GM12874 (cell line): Measurements from ENCODE around the gene CFAP100.

Experiments used
- TF ChIP-seq, protein P1 (sequence below): IDR thresholded peaks from 2 replicates; pipeline ENCODE4 v1.5.1; 2011; ENCODE audit warnings: low read depth, mild to moderate bottlenecking, control low read depth, low read length, moderate library complexity; ENCODE audit not compliant: insufficient read depth

Gene CFAP100

DNA sequence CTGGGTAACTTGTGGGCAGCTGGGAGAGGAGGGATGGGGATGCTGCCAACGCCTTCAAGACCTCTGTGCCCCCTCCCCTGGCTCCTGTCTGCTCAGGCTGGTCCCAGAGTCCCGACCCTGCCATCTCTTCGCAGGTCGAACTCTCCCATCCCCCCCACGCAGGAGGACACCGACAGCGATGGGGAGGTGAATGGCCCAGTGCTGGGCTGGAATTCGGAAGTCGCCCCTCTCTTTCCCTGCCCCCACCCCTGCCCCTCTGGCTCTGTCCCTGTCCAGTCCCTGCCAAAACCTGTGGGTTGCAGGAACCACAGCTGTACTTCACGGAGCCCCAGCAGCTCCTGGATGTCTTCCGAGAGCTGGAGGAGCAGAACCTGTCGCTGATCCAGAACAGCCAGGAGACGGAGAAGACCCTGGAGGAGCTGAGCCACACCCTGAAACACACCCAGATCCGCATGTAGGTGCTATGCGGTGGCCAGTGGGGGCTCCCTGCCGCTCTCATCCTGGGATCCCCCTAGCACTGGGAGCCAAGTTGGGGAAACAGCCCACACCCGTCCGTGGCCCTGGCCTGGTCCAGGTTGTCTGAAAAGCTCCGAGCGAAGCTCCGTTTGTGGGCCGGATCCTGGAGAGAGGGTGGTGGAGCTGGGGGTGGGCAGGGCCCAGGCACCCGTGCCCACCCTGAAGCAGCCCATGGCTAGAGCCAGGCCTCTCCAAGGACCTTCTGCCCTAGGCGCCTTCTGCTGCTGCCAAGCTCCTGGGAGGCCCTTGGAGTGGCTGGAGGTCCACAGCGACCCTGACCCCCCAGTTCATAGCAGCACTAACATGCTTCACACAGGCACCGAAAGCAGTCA, 28.7 kb downstream of the CFAP100 start:
- TF ChIP-seq, protein P1, sequence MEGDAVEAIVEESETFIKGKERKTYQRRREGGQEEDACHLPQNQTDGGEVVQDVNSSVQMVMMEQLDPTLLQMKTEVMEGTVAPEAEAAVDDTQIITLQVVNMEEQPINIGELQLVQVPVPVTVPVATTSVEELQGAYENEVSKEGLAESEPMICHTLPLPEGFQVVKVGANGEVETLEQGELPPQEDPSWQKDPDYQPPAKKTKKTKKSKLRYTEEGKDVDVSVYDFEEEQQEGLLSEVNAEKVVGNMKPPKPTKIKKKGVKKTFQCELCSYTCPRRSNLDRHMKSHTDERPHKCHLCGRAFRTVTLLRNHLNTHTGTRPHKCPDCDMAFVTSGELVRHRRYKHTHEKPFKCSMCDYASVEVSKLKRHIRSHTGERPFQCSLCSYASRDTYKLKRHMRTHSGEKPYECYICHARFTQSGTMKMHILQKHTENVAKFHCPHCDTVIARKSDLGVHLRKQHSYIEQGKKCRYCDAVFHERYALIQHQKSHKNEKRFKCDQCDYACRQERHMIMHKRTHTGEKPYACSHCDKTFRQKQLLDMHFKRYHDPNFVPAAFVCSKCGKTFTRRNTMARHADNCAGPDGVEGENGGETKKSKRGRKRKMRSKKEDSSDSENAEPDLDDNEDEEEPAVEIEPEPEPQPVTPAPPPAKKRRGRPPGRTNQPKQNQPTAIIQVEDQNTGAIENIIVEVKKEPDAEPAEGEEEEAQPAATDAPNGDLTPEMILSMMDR = no peak

DNA sequence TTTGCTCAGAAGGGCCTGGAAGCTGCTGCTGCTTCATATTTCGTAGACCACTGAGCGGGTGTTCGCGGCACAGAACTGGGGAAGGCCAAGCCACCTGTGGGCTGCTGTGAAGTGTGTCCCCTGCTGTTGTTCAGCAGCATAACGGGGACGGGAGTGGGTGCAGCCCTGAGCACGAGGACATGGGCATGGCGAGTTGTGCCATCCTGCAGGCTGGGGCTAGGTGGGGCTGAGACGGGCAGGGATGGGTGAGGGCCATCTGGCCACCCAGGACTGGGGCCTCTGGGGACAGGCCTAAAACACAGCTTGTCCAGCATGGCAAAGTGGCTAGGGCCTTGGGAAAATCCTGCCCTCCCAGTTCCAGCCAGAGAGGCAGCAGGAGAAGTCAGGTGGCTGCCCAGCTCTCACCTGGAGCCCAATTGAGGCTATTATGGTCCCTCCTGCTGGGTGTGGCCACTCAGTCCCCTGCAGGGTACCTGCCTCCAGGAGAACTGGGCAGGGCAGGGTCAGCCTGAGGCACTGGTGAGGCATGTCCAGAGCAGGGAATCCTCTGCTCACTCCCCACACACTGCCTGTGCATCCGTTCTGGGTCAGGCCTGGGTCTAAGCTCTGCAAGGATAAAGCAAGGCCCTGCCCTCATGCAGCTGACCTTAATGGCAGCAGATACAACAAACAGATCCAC, 29.5 kb downstream of the CFAP100 start:
- TF ChIP-seq, protein P1 = no peak

DNA sequence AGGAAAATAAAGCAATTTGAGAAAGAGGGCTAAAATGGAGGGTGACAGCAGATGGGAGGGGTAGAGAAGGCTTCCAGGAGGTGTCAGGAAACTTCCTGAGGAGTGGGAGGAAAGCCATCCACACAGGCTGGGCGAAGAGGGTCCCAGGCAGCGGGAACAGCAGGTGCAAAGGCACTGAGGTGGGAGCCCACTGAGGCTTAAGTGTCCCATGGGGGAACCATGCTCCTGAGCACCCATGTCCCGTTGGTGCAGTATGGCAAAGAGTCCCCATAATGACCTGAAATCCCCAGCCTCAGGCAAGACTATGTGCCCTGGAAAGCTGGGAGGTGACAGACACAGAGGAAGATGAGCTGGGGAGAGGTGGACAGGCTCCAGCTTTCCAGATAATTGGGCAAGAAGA, 30.0 kb downstream of the CFAP100 start:
- TF ChIP-seq, protein P1 = no peak

- TF ChIP-seq, protein P1 = no peak
These were observed 36.4 kb downstream of the CFAP100 start for GRCh38 chr3:126431103-126431534.

DNA sequence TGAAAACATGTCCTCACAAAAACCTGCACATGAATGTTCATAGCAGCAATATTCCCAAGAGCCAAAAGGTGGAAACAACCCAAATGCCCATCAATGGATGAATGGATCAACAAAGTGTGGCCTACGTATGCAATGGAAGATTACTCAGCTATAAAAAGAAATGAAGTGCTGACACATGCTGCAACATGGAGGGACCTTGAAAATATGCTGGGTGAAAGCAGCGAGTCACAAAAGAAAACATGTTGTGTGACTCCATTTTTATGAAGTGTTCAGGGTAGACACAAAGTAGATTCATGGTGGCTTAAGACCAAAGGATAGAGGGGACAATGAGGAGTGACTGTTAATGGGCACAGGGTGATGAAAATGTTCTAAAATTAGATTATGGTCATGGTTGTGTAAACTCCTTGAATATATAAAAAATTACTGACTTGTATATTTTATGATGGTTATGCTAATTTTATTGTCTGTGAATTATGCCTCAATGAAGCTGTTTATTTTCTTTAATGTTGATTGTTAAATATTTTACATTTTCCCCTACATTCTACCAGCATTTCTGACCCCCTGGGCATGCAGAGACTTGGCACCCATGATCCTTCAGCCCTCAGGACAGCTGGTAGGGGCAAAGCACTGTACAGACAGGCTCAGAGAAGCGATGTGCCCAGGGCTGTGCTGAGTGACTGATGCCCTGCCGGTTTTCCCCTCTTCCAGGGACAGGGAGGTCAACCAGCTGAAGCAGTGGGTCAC, 37.8 kb downstream of the CFAP100 start:
- TF ChIP-seq, protein P1 = no peak

DNA sequence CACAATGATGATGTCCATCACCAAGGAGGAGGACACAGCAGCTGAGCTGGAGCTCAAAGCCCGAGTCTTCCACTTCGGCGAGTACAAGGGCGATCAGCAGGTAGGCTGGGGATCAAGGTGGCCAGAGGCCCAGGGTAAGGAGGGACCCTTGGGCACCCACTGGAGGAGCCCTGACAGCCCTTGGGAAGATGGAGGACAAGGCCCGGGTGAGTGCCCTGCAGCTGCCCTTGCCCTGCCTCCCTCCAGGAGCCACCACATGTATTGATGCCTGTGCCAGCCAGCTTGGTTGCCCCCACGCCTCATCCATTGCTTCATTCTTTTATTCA, 38.4 kb downstream of the CFAP100 start:
- TF ChIP-seq, protein P1 = no peak

DNA sequence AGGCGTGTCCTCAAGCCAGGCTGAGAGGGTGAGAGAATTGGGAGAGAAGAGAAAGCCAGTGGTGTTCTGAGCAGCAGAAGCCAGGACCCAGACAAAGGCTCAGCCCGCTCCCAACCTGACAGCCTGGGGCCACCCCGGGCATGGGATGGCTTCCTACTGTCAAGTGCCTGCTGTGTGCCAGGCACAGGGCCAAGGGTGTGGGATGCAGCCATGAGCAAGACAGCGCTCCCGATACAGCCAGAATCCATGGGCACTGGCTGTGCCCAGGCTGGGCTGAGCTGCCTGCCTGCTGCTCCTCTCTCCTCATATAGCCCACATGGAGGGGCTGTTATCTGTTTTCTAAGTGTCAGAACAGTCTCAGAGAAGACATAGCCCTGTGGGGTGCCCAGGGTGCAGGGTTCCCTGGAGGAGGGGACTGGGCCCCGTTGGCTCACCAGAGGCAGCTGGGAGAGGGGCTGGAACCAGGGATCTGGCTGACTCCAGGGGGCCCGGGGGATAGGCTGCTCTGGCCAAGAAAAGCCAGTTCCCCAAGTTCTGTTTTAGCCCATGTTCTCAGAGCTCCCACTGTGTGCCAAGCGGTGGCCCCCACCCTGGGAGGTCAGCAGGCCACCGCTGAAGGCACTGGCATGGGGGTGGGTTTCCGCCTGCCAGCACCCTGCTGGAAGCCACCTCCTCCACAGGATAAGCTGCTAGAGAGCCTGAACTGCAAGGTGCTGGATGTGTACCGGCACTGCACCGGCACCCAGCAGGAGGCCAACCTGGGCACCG, 39.0 kb downstream of the CFAP100 start:
- TF ChIP-seq, protein P1 = no peak
